Retinal pigment epithelial cell (primary cell): ENCODE measurements around the gene MACROD1.
A peak's percentile ranks its signal among the peaks of the same experiment; 100 is the strongest.

Source experiments
- DNase-seq: peaks from one replicate; pipeline ENCODE4 v3.0.0-alpha.2; 2010; ENCODE audit warnings: low read depth
- H3K4me3 ChIP-seq: 2 replicates; pipeline ENCODE4 v1.5.1; 2011; ENCODE audit warnings: mild to moderate bottlenecking, low read length, control low read depth, moderate library complexity
- CTCF ChIP-seq: conservative IDR thresholded peaks from 2 replicates; pipeline ENCODE4 v1.5.1; 2011; ENCODE audit warnings: low read depth, low read length, control low read depth, inconsistent platforms

Gene MACROD1

GRCh38 chr11:64094463-64095260 is 71.3 kb downstream of the MACROD1 start:
- TF ChIP-seq CTCF, result no peak
- DNase-seq, result peak; percentile 48
- H3K4me3 ChIP-seq, result no peak overlapping the region

- TF ChIP-seq CTCF, result no peak
- DNase-seq, result no peak
- H3K4me3 ChIP-seq, result no peak overlapping the region
These were observed 72.5 kb downstream of the MACROD1 start for GRCh38 chr11:64093233-64094039.

GRCh38 chr11:64092761-64093136 is 73.2 kb downstream of the MACROD1 start:
- no peak for DNase-seq
- no peak overlapping the region for H3K4me3 ChIP-seq
- TF ChIP-seq CTCF, result no peak

GRCh38 chr11:64092111-64092760 is 73.7 kb downstream of the MACROD1 start:
- no peak for DNase-seq
- H3K4me3 ChIP-seq, result no peak overlapping the region
- no peak for TF ChIP-seq CTCF

- no peak for TF ChIP-seq CTCF
- DNase-seq, result no peak
- no peak overlapping the region for H3K4me3 ChIP-seq
These were observed 75.0 kb downstream of the MACROD1 start for GRCh38 chr11:64090806-64091516.

GRCh38 chr11:64089915-64090805 is 75.8 kb downstream of the MACROD1 start:
- H3K4me3 ChIP-seq, result no peak overlapping the region
- no peak for TF ChIP-seq CTCF
- DNase-seq, result no peak
